NCI-H2081 treated with DMSO at 0.1 percent for 48 hours (cell line): ENCODE data around the gene GREB1.

Source experiments
- DNase-seq: peaks from one replicate; lab custom pipeline; 2025; lab: John Stamatoyannopoulos, UW

Gene GREB1

GRCh38 chr2:11539317-11540147 lies 5.7 kb downstream of the GREB1 start:
- peak; percentile 93 for DNase-seq

GRCh38 chr2:11540148-11540995 lies 6.5 kb downstream of the GREB1 start:
- peak; percentile 55 for DNase-seq

- DNase-seq: no peak
These were observed 7.3 kb downstream of the GREB1 start for GRCh38 chr2:11540996-11541692.

GRCh38 chr2:11541693-11542274 lies 7.9 kb downstream of the GREB1 start:
- no peak for DNase-seq

- no peak for DNase-seq
These were observed 8.5 kb downstream of the GREB1 start for GRCh38 chr2:11542275-11542819.

GRCh38 chr2:11543337-11544216 lies 9.7 kb downstream of the GREB1 start:
- DNase-seq: no peak

GRCh38 chr2:11546072-11546471 lies 12.2 kb downstream of the GREB1 start:
- DNase-seq: no peak

GRCh38 chr2:11547912-11548497 lies 14.2 kb downstream of the GREB1 start:
- DNase-seq: no peak

GRCh38 chr2:11550302-11550701 lies 16.5 kb downstream of the GREB1 start:
- no peak for DNase-seq

- no peak for DNase-seq
These were observed 17.2 kb downstream of the GREB1 start for GRCh38 chr2:11550901-11551568.

- no peak for DNase-seq
These were observed 17.9 kb downstream of the GREB1 start for GRCh38 chr2:11551569-11552259.

- no peak for DNase-seq
These were observed 18.4 kb downstream of the GREB1 start for GRCh38 chr2:11552260-11552638.

- no peak for DNase-seq
These were observed 20.0 kb downstream of the GREB1 start for GRCh38 chr2:11553661-11554398.

GRCh38 chr2:11554399-11554716 lies 20.5 kb downstream of the GREB1 start:
- no peak for DNase-seq

GRCh38 chr2:11556101-11556806 lies 22.4 kb downstream of the GREB1 start:
- no peak for DNase-seq

- no peak for DNase-seq
These were observed 24.5 kb downstream of the GREB1 start for GRCh38 chr2:11558214-11558886.

GRCh38 chr2:11559066-11559785 lies 25.4 kb downstream of the GREB1 start:
- DNase-seq: no peak
